ENCODE measurements around the gene PHRF1.

DNA sequence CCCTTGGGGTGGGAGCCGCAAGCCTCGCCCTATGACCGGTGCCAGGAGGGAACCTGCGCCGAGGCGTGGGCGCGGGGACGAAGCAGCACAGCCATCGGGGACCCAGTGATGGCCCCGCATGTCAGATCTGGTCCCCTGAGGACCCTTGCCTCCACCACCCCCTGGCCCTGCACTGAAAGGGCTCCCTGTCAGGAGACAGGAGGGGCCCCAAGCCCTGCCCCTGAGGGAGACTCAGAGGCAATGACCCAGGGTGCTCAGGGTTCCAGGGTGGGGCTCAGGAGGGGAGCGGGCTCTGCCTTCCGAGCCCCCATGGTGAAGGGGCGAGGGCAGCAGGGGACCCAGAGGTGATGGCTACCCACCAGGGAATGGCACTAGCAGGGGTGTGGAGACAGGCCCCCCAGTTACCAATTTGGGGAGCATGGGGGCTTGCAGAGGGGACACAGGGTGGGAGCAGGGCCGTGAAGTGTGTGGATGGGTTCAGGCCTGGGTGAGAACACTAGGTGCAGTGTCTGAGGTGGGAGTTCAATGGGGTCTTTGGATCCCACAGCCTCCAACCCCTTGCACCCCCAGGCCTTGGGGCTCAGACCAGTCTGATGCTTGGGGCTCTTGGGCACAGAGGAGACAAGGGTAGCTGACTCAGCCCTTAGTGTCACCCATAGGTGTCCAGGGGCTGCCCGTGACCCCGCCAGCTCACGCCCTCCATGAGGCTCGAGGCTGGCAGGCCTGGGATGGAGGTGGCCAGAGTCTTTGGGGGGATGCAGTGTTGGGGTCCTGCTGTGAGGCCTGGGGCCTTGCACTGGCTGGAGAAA is 38.4 kb upstream of the PHRF1 start:
- TF ChIP-seq POLR2A (IDR thresholded peaks at IDR 0.05) = no peak
- TF ChIP-seq, protein P1, sequence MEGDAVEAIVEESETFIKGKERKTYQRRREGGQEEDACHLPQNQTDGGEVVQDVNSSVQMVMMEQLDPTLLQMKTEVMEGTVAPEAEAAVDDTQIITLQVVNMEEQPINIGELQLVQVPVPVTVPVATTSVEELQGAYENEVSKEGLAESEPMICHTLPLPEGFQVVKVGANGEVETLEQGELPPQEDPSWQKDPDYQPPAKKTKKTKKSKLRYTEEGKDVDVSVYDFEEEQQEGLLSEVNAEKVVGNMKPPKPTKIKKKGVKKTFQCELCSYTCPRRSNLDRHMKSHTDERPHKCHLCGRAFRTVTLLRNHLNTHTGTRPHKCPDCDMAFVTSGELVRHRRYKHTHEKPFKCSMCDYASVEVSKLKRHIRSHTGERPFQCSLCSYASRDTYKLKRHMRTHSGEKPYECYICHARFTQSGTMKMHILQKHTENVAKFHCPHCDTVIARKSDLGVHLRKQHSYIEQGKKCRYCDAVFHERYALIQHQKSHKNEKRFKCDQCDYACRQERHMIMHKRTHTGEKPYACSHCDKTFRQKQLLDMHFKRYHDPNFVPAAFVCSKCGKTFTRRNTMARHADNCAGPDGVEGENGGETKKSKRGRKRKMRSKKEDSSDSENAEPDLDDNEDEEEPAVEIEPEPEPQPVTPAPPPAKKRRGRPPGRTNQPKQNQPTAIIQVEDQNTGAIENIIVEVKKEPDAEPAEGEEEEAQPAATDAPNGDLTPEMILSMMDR (IDR thresholded peaks at IDR 0.05) = no peak
